Right cardiac atrium (tissue), 5 donors: ENCODE results near the gene ATP10A. TPM values are rescaled to one million over a fixed set of nuclear protein-coding genes. Genes with fewer than 3 reads are reported as not detected.

Source experiments
- ATAC-seq, 2 donors: fragments of 200-7000 bp; cut with Tn5 transposase; one replicate each; pipeline versions ENCODE4 v1.8.0 to v1.9.1; 2020; ENCODE audit warnings: moderate library complexity in 2 of 2, mild to moderate bottlenecking in 1 of 2
- DNase-seq, 3 donors: peaks; one replicate each; pipeline ENCODE4 v3.0.0-alpha.2; 2020
- H3K27ac ChIP-seq: one replicate; pipeline ENCODE4 v1.5.1; 2013; ENCODE audit warnings: mild to moderate bottlenecking, low read length, control low read depth, moderate library complexity
- H3K27me3 ChIP-seq: one replicate; pipeline ENCODE4 v1.6.1; 2013; ENCODE audit not compliant: control insufficient read depth, insufficient read depth
- H3K4me1 ChIP-seq: one replicate; pipeline ENCODE4 v1.6.1; 2013; ENCODE audit warnings: low read length; ENCODE audit not compliant: control insufficient read depth, insufficient read depth
- H3K4me3 ChIP-seq: one replicate; pipeline ENCODE4 v1.5.1; 2013; ENCODE audit warnings: low read length, control low read depth
- H3K9me3 ChIP-seq: one replicate; pipeline ENCODE4 v1.6.1; 2013; ENCODE audit warnings: low read length; ENCODE audit not compliant: control insufficient read depth
- WGBS: extraction: QIAGEN DNeasy Blood & Tissue Kit; methylation state at CpG from one replicate; pipeline ENCODE4 v1.1.7; 2013; 5-methylcytosine and 5-hydroxymethylcytosine counted together
- intact Hi-C, 4 donors: fragments of 100-400 bp; cut with DNase I; formaldehyde crosslinking; loops; one replicate each; pipeline versions ENCODE4 v1.11.0 to v1.14.0; 2022 to 2023
- polyA plus RNA-seq: library from polyadenylated mRNA; stranded (reverse); fragments of 200-250 nt; gene quantifications from one replicate; pipeline ENCODE4 v1.2.3, GENCODE V29; 2013
- total RNA-seq, 4 donors: library from RNA; stranded (reverse); fragmentation: NEBNext Ultra II Directional; extraction: Animal tissue kit (Norgen Biotek cat#: 25700); gene quantifications; one replicate each; pipeline ENCODE4 v1.2.1, GENCODE V29; 2021
- donor health status: healthy with polysubstance abuse.
- donor health status: DM: no; HTN: yes; CAD: no.
- donor health status: DM: no; HTN: no; CAD: no.
- donor health status: DM: no; HTN: yes; CAD: no; lungs with severe emphysema.
- donor health status: DM: yes; HTN: yes; CAD: no.

Gene ATP10A
- total and polyA plus RNA-seq, 5 donors = 0.95 to 3.0 (median 1.5) TPM

- no peak overlapping the region for H3K4me3 ChIP-seq
Observed at GRCh38 chr15:25793354-25794050, 69.6 kb downstream of the ATP10A start.

GRCh38 chr15:25792128-25792527, 71.0 kb downstream of the ATP10A start:
- Histone ChIP-seq H3K4me1 (peaks cover 7% of the 10 kb centered on the region), H3K4me3 (no peak overlapping the region), H3K9me3 (no peaks in the 10 kb centered on the region), H3K27ac (no peak overlapping the region), H3K27me3 (no peaks in the 10 kb centered on the region)
- no peak for ATAC-seq
- no peak for DNase-seq
- intact Hi-C loops = loop anchor here in 1 of 4 donors (10.0 kb wide), 1 partner anchor 93 kb away; no protein-coding TSS in a partner anchor
- WGBS = 45% methylated on average over 3 of the region's 3 CpGs

More at GRCh38 chr15:25793354-25794050, 69.6 kb downstream of the ATP10A start:
- DNase-seq = peak in 1 of 3 donors; percentile 65
- Histone ChIP-seq H3K4me1 (peaks cover 4% of the 10 kb centered on the region), H3K27ac (no peak overlapping the region), H3K27me3 (no peaks in the 10 kb centered on the region), H3K9me3 (no peaks in the 10 kb centered on the region)
- 74% methylated on average over 6 of the region's 6 CpGs for WGBS
- ATAC-seq = no peak
- intact Hi-C loops = loop anchor here in 1 of 4 donors (10.0 kb wide), 1 partner anchor 91 kb away; no protein-coding TSS in a partner anchor

GRCh38 chr15:25790000-25790660, 73.0 kb downstream of the ATP10A start:
- intact Hi-C loops = loop anchor here in 1 of 4 donors (10.0 kb wide), 1 partner anchor 95 kb away; no protein-coding TSS in a partner anchor
- peak in 2 of 3 donors; percentile 47 to 77 for DNase-seq
- Histone ChIP-seq H3K27me3 (no peaks in the 10 kb centered on the region), H3K4me1 (peaks cover 7% of the 10 kb centered on the region), H3K27ac (no peak overlapping the region), H3K9me3 (no peaks in the 10 kb centered on the region), H3K4me3 (no peak overlapping the region)
- 49% methylated on average over 7 of the region's 7 CpGs for WGBS
- ATAC-seq = peak; percentile 67 to 74

GRCh38 chr15:25789616-25789999, 73.5 kb downstream of the ATP10A start:
- H3K27me3 ChIP-seq = no peaks in the 10 kb centered on the region
- peak overlapping the region; percentile 55 for H3K27ac ChIP-seq
- 62% methylated on average over 5 of the region's 5 CpGs for WGBS
- no peaks in the 10 kb centered on the region for H3K9me3 ChIP-seq
- ATAC-seq (no peak), DNase-seq (no peak)
- no peak overlapping the region for H3K4me3 ChIP-seq
- H3K4me1 ChIP-seq = peaks cover 7% of the 10 kb centered on the region
- intact Hi-C loops = no loop called here

- WGBS = 61% methylated on average over 2 of the region's 2 CpGs
- no peak overlapping the region for H3K27ac ChIP-seq
Observed at GRCh38 chr15:25789211-25789610, 73.9 kb downstream of the ATP10A start.

GRCh38 chr15:25787855-25788520, 75.1 kb downstream of the ATP10A start:
- intact Hi-C loops = no loop called here
- peak in 2 of 3 donors; percentile 43 to 73 for DNase-seq
- Histone ChIP-seq H3K9me3 (no peaks in the 10 kb centered on the region), H3K4me1 (peaks cover 7% of the 10 kb centered on the region), H3K27me3 (no peaks in the 10 kb centered on the region), H3K27ac (no peak overlapping the region), H3K4me3 (no peak overlapping the region)
- WGBS = 51% methylated on average over 13 of the region's 13 CpGs
- peak; percentile 27 to 42 for ATAC-seq

More at GRCh38 chr15:25789211-25789610, 73.9 kb downstream of the ATP10A start:
- Histone ChIP-seq H3K27me3 (no peaks in the 10 kb centered on the region), H3K4me1 (peaks cover 7% of the 10 kb centered on the region), H3K9me3 (no peaks in the 10 kb centered on the region), H3K4me3 (no peak overlapping the region)
- ATAC-seq (peak; percentile 42 to 73), DNase-seq (no peak)
- intact Hi-C loops = no loop called here

GRCh38 chr15:25787381-25787780, 75.7 kb downstream of the ATP10A start:
- no peak for DNase-seq
- H3K27ac ChIP-seq = no peak overlapping the region
- 94% methylated on average over 2 of the region's 2 CpGs for WGBS
- intact Hi-C loops = no loop called here
- H3K4me1 ChIP-seq = peaks cover 7% of the 10 kb centered on the region
- no peaks in the 10 kb centered on the region for H3K27me3 ChIP-seq
- H3K9me3 ChIP-seq = no peaks in the 10 kb centered on the region
- no peak overlapping the region for H3K4me3 ChIP-seq
- ATAC-seq = no peak

DNA sequence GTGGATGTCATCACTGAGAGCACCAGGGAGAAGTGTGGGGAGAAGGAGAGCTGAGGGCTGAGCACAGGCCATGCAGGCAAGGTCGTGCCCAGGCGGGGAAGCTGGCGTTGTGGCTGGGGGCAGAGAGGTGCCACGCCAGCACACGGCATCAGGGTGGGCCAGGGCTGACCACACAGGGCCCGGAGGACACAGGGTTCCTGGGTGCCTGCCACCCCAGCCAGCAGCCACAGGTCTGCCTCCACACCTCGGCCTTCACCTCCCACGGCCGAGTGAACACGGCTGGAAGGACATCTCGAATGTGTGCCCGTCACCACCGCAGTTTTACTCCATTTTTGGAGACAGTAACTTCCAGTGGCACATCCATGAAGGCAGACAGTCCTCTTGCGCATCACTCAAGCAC, 77.1 kb downstream of the ATP10A start:
- H3K9me3 ChIP-seq = no peaks in the 10 kb centered on the region
- H3K27ac ChIP-seq = no peak overlapping the region
- H3K4me3 ChIP-seq = no peak overlapping the region
- H3K4me1 ChIP-seq = peaks cover 7% of the 10 kb centered on the region
- DNase-seq (no peak), ATAC-seq (no peak)
- no peaks in the 10 kb centered on the region for H3K27me3 ChIP-seq
- intact Hi-C loops = no loop called here
- 95% methylated on average over 14 of the region's 14 CpGs for WGBS

DNA sequence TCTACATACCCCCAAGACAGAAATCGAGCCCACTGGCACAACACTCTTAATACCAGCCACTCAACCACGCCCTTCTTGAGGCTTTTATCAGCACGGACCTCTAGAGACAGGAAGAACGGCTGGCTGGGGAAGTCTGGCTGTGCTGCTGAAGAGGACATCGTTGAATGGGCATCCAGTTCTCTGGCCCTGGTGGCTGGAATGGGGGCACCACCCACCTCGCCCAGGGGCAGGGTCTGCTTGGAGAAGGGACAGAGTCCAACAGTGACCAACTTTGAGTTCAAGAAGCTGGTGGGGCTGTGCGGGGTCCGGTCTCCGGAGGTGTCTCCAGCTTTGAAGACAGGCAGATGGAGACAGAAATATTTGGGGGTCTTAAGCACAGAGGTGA, 77.5 kb downstream of the ATP10A start:
- H3K9me3 ChIP-seq = no peaks in the 10 kb centered on the region
- intact Hi-C loops = no loop called here
- 54% methylated on average over 9 of the region's 9 CpGs for WGBS
- no peaks in the 10 kb centered on the region for H3K27me3 ChIP-seq
- H3K27ac ChIP-seq = no peak overlapping the region
- ATAC-seq (peak in 1 of 2 donors; percentile 17), DNase-seq (no peak)
- H3K4me3 ChIP-seq = no peak overlapping the region
- peaks cover 7% of the 10 kb centered on the region for H3K4me1 ChIP-seq

DNA sequence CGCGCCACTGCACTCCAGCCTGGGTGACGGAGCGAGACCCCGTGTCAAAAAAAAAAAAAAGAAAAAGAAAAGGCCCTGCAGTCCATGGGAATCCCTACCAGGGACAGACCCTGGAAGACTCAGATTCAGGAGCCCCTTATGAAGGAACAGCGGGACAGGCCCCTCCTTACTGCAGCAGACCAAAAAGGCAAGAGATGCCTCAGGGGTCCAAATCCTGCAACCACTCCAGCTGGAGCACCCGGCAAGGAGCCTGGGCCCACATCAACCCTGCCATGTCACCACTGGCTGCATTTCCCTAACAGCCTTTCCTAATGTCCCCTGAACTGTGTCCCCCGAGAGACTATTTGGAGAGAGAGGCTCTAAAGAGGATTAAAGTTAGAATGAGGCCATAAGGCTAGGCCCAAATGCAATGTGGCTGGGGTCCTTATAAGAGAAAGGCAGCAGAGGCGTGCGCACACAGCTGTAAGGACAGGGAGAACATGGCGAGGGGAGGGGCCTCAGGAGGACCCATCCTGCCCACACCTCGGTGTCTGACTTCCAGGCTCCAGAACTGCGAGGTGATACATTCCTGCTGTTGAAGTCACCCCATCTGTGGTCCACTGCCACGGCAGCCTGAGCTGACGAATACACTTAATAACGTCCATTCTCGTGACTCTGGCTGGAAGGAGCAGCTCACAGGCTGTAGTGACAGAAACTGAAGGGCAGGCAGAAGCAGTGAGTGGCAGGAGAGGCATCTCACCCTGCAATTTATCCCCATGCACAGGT, 78.1 kb downstream of the ATP10A start:
- Histone ChIP-seq H3K4me3 (no peak overlapping the region), H3K27me3 (no peaks in the 10 kb centered on the region), H3K27ac (no peak overlapping the region), H3K9me3 (no peaks in the 10 kb centered on the region), H3K4me1 (peaks cover 7% of the 10 kb centered on the region)
- intact Hi-C loops = no loop called here
- peak in 1 of 2 donors; percentile 66 for ATAC-seq
- WGBS = 73% methylated on average over 17 of the region's 17 CpGs
- DNase-seq = peak in 1 of 3 donors; percentile 49
